SK-N-SH treated with all-trans-retinoic acid at 6 μM for 48 hours (cell line): Measurements from ENCODE around the gene MEX3A.

Source experiments
- ATAC-seq: fragments of 200-7000 bp; cut with Tn5 transposase; 3 replicates; pipeline ENCODE4 v1.9.1; 2020; ENCODE audit warnings: mild to moderate bottlenecking, moderate library complexity
- ARNTL ChIP-seq: fragments of 450-650 bp; formaldehyde crosslinking; IDR thresholded peaks from 2 replicates; pipeline ENCODE4 v1.5.0; 2020; ENCODE audit warnings: low read depth, mild to moderate bottlenecking, moderate library complexity, borderline replicate concordance
- BACH2 ChIP-seq: fragments of 250-450 bp; sonication (Bioruptor Pico); IDR thresholded peaks from 2 replicates; pipeline ENCODE4 v1.9.0; 2021; ENCODE audit warnings: mild to moderate bottlenecking, borderline replicate concordance
- CSDC2 ChIP-seq: fragments of 250-450 bp; sonication (Bioruptor Pico); IDR thresholded peaks from 2 replicates; pipeline ENCODE4 v1.5.0; 2020; ENCODE audit warnings: mild to moderate bottlenecking, moderate library complexity
- ESRRG ChIP-seq: fragments of 250-450 bp; sonication (Bioruptor Pico); IDR thresholded peaks from 2 replicates; pipeline ENCODE4 v1.6.1; 2021; ENCODE audit warnings: mild to moderate bottlenecking
- ISL1 ChIP-seq: fragments of 250-450 bp; sonication (Bioruptor Pico); IDR thresholded peaks from 2 replicates; pipeline ENCODE4 v2.1.2; 2022; ENCODE audit warnings: mild to moderate bottlenecking, moderate library complexity
- OSR1 ChIP-seq: fragments of 250-450 bp; sonication (Bioruptor Pico); IDR thresholded peaks from 2 replicates; pipeline ENCODE4 v1.8.0; 2022; ENCODE audit warnings: moderate library complexity, mild to moderate bottlenecking, inconsistent platforms
- PPARA ChIP-seq: fragments of 250-450 bp; sonication (Bioruptor Pico); IDR thresholded peaks from 2 replicates; pipeline ENCODE4 v1.5.0; 2020; ENCODE audit warnings: mild to moderate bottlenecking, borderline replicate concordance
- RARB ChIP-seq: fragments of 250-450 bp; sonication (Bioruptor Pico); IDR thresholded peaks from 2 replicates; pipeline ENCODE4 v1.8.0; 2021; ENCODE audit warnings: mild to moderate bottlenecking, moderate library complexity
- SNAI2 ChIP-seq: fragments of 250-450 bp; sonication (Bioruptor Pico); IDR thresholded peaks from 2 replicates; pipeline ENCODE4 v1.5.0; 2020; ENCODE audit warnings: mild to moderate bottlenecking, moderate library complexity
- TOX ChIP-seq: fragments of 250-450 bp; sonication (Bioruptor Pico); IDR thresholded peaks from 2 replicates; pipeline ENCODE4 v1.8.0; 2021; ENCODE audit warnings: mild to moderate bottlenecking, moderate library complexity, borderline replicate concordance
- ZC3H10 ChIP-seq: fragments of 250-450 bp; sonication (Bioruptor Pico); IDR thresholded peaks from 2 replicates; pipeline ENCODE4 v1.5.1; 2021; ENCODE audit warnings: mild to moderate bottlenecking, moderate library complexity
- ZFP3 ChIP-seq: fragments of 250-450 bp; sonication (Bioruptor Pico); IDR thresholded peaks from 2 replicates; pipeline ENCODE4 v1.5.0; 2020; ENCODE audit warnings: mild to moderate bottlenecking, moderate library complexity
- ZFP30 ChIP-seq: fragments of 450-650 bp; formaldehyde crosslinking; IDR thresholded peaks from 2 replicates; pipeline ENCODE4 v1.5.0; 2022; ENCODE audit warnings: mild to moderate bottlenecking, moderate library complexity
- ZNF565 ChIP-seq: fragments of 450-650 bp; formaldehyde crosslinking; conservative IDR thresholded peaks from 2 replicates; pipeline ENCODE4 v1.5.0; 2020; ENCODE audit warnings: low read depth, mild to moderate bottlenecking, moderate library complexity
- ZNF70 ChIP-seq: fragments of 450-650 bp; formaldehyde crosslinking; IDR thresholded peaks from 2 replicates; pipeline ENCODE4 v1.5.0; 2020; ENCODE audit warnings: mild to moderate bottlenecking, moderate library complexity
- ZNF8 ChIP-seq: fragments of 450-650 bp; formaldehyde crosslinking; IDR thresholded peaks from 2 replicates; pipeline ENCODE4 v1.5.0; 2020; ENCODE audit warnings: mild to moderate bottlenecking, moderate library complexity
- TF ChIP-seq, protein P1 (sequence below): fragments of 250-450 bp; sonication (Bioruptor Pico); IDR thresholded peaks from 2 replicates; pipeline ENCODE4 v1.8.0; 2021; ENCODE audit warnings: low read depth, mild to moderate bottlenecking, moderate library complexity, borderline replicate concordance
- TF ChIP-seq, protein P2 (sequence below): fragments of 250-450 bp; sonication (Bioruptor Pico); IDR thresholded peaks from 2 replicates; pipeline ENCODE4 v1.8.0; 2020; ENCODE audit warnings: mild to moderate bottlenecking, moderate library complexity, borderline replicate concordance
- TF ChIP-seq, protein P3 (sequence below): fragments of 250-450 bp; sonication (Bioruptor Pico); IDR thresholded peaks from 2 replicates; pipeline ENCODE4 v1.5.1; 2020; ENCODE audit warnings: low read depth, mild to moderate bottlenecking, moderate library complexity
- TF ChIP-seq, protein P4 (sequence below): fragments of 250-450 bp; sonication (Bioruptor Pico); IDR thresholded peaks from 2 replicates; pipeline ENCODE4 v1.5.0; 2020; ENCODE audit warnings: mild to moderate bottlenecking, moderate library complexity
- TF ChIP-seq, protein P5 (sequence below): fragments of 250-450 bp; sonication (Bioruptor Pico); IDR thresholded peaks from 2 replicates; pipeline ENCODE4 v1.5.1; 2021; ENCODE audit warnings: mild to moderate bottlenecking, moderate library complexity

The MEX3A gene

DNA sequence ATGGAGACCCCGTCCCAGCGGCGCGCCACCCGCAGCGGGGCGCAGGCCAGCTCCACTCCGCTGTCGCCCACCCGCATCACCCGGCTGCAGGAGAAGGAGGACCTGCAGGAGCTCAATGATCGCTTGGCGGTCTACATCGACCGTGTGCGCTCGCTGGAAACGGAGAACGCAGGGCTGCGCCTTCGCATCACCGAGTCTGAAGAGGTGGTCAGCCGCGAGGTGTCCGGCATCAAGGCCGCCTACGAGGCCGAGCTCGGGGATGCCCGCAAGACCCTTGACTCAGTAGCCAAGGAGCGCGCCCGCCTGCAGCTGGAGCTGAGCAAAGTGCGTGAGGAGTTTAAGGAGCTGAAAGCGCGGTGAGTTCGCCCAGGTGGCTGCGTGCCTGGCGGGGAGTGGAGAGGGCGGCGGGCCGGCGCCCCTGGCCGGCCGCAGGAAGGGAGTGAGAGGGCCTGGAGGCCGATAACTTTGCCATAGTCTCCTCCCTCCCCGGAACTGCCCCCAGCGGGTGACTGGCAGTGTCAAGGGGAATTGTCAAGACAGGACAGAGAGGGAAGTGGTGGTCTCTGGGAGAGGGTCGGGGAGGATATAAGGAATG lies 32.8 kb upstream of the MEX3A start (continued):
- no peak for TF ChIP-seq ARNTL (CRISPR knock-in tag)

DNA sequence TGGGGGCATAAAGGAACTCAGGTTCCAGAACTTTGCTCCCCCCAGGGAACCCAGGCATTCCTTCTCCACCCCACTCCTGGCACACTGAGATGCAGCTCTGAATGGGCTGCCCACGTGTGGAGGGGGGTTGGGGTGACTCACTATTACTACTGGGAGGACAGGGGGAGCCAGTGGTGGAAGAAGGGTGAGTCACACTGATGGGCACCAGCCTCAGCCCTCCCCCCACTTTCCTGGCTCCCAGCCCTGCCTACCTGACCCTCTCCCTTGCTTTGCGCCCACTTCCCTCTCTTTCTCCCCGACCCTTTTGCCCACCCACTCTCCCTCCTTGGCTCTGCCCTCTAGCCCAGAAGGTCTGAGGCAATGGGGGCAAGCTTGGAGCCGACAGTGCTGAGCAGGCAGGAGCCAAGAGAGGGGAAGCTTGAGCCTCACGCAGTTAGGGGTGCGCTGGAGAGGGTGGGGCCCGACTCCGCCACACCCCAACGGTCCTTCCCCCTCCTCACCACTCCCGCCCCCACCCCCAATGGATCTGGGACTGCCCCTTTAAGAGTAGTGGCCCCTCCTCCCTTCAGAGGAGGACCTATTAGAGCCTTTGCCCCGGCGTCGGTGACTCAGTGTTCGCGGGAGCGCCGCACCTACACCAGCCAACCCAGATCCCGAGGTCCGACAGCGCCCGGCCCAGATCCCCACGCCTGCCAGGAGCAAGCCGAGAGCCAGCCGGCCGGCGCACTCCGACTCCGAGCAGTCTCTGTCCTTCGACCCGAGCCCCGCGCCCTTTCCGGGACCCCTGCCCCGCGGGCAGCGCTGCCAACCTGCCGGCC lies 32.0 kb upstream of the MEX3A start, which contains the start of gene LMNA:
Gene LMNA, plus strand, starts transcription at position 611 of the 818 bp plus-strand sequence. CDS start 208 bp downstream, outside the sequence.
- ATAC-seq, result peak; percentile 73
- TF ChIP-seq ISL1, result no peak
- no peak for TF ChIP-seq ZNF70 (CRISPR knock-in tag)
- TF ChIP-seq, protein P1, sequence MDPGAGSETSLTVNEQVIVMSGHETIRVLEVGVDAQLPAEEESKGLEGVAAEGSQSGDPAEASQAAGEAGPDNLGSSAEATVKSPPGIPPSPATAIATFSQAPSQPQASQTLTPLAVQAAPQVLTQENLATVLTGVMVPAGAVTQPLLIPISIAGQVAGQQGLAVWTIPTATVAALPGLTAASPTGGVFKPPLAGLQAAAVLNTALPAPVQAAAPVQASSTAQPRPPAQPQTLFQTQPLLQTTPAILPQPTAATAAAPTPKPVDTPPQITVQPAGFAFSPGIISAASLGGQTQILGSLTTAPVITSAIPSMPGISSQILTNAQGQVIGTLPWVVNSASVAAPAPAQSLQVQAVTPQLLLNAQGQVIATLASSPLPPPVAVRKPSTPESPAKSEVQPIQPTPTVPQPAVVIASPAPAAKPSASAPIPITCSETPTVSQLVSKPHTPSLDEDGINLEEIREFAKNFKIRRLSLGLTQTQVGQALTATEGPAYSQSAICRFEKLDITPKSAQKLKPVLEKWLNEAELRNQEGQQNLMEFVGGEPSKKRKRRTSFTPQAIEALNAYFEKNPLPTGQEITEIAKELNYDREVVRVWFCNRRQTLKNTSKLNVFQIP, result peak; percentile 62; the same call in 1 of the 2 replicates
- TF ChIP-seq SNAI2, result no peak
- TF ChIP-seq ZC3H10 (CRISPR knock-in tag), result peak; percentile 56; the same call in 1 of the 2 replicates
- TF ChIP-seq, protein P2, sequence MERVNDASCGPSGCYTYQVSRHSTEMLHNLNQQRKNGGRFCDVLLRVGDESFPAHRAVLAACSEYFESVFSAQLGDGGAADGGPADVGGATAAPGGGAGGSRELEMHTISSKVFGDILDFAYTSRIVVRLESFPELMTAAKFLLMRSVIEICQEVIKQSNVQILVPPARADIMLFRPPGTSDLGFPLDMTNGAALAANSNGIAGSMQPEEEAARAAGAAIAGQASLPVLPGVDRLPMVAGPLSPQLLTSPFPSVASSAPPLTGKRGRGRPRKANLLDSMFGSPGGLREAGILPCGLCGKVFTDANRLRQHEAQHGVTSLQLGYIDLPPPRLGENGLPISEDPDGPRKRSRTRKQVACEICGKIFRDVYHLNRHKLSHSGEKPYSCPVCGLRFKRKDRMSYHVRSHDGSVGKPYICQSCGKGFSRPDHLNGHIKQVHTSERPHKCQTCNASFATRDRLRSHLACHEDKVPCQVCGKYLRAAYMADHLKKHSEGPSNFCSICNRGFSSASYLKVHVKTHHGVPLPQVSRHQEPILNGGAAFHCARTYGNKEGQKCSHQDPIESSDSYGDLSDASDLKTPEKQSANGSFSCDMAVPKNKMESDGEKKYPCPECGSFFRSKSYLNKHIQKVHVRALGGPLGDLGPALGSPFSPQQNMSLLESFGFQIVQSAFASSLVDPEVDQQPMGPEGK (CRISPR knock-in tag), result peak; percentile 1
- 0 out of 2 replicates have a peak, but pooled peaks have one; percentile 56 for TF ChIP-seq ZFP3 (CRISPR knock-in tag)
- no peak for TF ChIP-seq ZNF565
- no peak; the same call in 1 of the 2 replicates for TF ChIP-seq RARB
- peak; percentile 63; the same call in 1 of the 2 replicates for TF ChIP-seq TOX (CRISPR knock-in tag)

DNA sequence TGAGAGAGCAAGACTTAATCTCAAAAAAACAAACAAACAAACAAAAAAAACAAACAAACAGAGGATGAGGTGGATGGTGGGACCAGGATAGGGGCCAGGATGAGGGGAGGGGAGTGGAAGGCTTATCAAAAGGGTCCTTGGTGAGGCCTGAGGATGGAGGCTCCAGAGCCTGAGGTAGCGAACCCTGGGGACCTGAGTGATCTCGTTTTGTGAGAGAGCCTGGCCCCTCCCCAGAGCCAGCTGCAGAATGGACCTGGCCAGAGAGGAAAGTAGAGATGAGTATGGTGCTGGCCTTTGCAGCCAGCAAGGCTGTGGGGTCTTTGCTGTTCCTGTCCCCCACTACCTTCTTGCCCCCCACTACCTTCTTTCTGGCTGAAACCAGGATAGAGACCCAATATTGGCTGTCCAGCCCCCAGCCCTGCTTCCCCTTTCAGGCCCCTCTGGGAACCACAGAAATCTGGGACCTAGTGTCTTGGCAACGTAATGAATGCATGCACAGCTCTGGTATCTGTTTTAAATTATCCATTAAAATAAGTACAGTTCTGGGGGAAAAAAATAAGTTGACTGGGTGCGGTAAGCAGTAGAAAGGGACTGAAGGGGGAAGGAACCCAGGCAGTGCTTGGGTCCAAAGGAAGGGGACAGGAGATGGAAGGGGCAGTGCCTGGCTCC lies 31.2 kb upstream of the MEX3A start:
- TF ChIP-seq, protein P3, sequence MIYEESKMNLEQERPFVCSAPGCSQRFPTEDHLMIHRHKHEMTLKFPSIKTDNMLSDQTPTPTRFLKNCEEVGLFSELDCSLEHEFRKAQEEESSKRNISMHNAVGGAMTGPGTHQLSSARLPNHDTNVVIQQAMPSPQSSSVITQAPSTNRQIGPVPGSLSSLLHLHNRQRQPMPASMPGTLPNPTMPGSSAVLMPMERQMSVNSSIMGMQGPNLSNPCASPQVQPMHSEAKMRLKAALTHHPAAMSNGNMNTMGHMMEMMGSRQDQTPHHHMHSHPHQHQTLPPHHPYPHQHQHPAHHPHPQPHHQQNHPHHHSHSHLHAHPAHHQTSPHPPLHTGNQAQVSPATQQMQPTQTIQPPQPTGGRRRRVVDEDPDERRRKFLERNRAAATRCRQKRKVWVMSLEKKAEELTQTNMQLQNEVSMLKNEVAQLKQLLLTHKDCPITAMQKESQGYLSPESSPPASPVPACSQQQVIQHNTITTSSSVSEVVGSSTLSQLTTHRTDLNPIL, result no peak
- TF ChIP-seq ZNF70 (CRISPR knock-in tag), result no peak
- TF ChIP-seq ESRRG, result no peak
- TF ChIP-seq, protein P4, sequence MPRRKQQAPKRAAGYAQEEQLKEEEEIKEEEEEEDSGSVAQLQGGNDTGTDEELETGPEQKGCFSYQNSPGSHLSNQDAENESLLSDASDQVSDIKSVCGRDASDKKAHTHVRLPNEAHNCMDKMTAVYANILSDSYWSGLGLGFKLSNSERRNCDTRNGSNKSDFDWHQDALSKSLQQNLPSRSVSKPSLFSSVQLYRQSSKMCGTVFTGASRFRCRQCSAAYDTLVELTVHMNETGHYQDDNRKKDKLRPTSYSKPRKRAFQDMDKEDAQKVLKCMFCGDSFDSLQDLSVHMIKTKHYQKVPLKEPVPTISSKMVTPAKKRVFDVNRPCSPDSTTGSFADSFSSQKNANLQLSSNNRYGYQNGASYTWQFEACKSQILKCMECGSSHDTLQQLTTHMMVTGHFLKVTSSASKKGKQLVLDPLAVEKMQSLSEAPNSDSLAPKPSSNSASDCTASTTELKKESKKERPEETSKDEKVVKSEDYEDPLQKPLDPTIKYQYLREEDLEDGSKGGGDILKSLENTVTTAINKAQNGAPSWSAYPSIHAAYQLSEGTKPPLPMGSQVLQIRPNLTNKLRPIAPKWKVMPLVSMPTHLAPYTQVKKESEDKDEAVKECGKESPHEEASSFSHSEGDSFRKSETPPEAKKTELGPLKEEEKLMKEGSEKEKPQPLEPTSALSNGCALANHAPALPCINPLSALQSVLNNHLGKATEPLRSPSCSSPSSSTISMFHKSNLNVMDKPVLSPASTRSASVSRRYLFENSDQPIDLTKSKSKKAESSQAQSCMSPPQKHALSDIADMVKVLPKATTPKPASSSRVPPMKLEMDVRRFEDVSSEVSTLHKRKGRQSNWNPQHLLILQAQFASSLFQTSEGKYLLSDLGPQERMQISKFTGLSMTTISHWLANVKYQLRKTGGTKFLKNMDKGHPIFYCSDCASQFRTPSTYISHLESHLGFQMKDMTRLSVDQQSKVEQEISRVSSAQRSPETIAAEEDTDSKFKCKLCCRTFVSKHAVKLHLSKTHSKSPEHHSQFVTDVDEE, result no peak
- no peak for TF ChIP-seq ZFP30 (CRISPR knock-in tag)
- no peak for TF ChIP-seq RARB
- TF ChIP-seq ZNF8 (CRISPR knock-in tag), result no peak
- no peak for TF ChIP-seq ZNF565
- TF ChIP-seq ISL1, result no peak
- TF ChIP-seq ZC3H10 (CRISPR knock-in tag), result no peak
- TF ChIP-seq TOX (CRISPR knock-in tag), result no peak
- TF ChIP-seq, protein P1, result no peak
- TF ChIP-seq, protein P5, sequence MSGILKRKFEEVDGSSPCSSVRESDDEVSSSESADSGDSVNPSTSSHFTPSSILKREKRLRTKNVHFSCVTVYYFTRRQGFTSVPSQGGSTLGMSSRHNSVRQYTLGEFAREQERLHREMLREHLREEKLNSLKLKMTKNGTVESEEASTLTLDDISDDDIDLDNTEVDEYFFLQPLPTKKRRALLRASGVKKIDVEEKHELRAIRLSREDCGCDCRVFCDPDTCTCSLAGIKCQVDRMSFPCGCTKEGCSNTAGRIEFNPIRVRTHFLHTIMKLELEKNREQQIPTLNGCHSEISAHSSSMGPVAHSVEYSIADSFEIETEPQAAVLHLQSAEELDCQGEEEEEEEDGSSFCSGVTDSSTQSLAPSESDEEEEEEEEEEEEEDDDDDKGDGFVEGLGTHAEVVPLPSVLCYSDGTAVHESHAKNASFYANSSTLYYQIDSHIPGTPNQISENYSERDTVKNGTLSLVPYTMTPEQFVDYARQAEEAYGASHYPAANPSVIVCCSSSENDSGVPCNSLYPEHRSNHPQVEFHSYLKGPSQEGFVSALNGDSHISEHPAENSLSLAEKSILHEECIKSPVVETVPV (CRISPR knock-in tag), result no peak
- TF ChIP-seq CSDC2 (CRISPR knock-in tag), result no peak
- TF ChIP-seq SNAI2, result no peak
- no peak for TF ChIP-seq PPARA (CRISPR knock-in tag)
- TF ChIP-seq OSR1 (CRISPR knock-in tag), result no peak
- TF ChIP-seq ARNTL (CRISPR knock-in tag), result no peak
- no peak for TF ChIP-seq BACH2 (CRISPR knock-in tag)
- TF ChIP-seq, all 23 proteins: peak for 0
- peak; percentile 24 for ATAC-seq
